WTC11 (cell line): ENCODE data around the gene PCDHGC5. TPM values are rescaled to one million over a fixed set of nuclear protein-coding genes. Genes with fewer than 3 reads are reported as not detected.

Experiments used
- ATAC-seq: fragments of 200-7000 bp; cut with Tn5 transposase; 2 replicates; pipeline ENCODE4 v1.10.0; 2021; ENCODE audit warnings: mild to moderate bottlenecking, moderate library complexity
- CTCF ChIA-PET: fragments of 300-600 bp; sonication (Branson Sonifier 250); formaldehyde crosslinking; loops from one replicate; lab custom pipeline; 2021; ENCODE audit warnings: antibody characterized with exemption; lab: Charles Lee
- POLR2A ChIA-PET: fragments of 350-600 bp; sonication (Branson Sonifier 250); formaldehyde crosslinking; loops from one replicate; lab custom pipeline; 2021; ENCODE audit warnings: antibody characterized with exemption; lab: Charles Lee
- DNase-seq: peaks from one replicate; pipeline ENCODE4 v3.0.0; 2021; ENCODE audit warnings: low spot score
- H3K27ac Mint-ChIP-seq: 2 replicates; pipeline ENCODE4 v1.8.0; 2021; ENCODE audit warnings: mixed read lengths
- H3K27me3 Mint-ChIP-seq: 2 replicates; pipeline ENCODE4 v1.8.0; 2021; ENCODE audit warnings: low read depth, mild to moderate bottlenecking, moderate library complexity, mixed read lengths
- H3K36me3 Mint-ChIP-seq: 2 replicates; pipeline ENCODE4 v1.8.0; 2021; ENCODE audit warnings: mixed read lengths
- H3K4me1 Mint-ChIP-seq: 2 replicates; pipeline ENCODE4 v1.8.0; 2022; ENCODE audit warnings: mixed read lengths
- H3K4me3 Mint-ChIP-seq: 2 replicates; pipeline ENCODE4 v1.8.0; 2021; ENCODE audit warnings: mild to moderate bottlenecking, moderate library complexity, mixed read lengths
- H3K9me3 Mint-ChIP-seq: 2 replicates; pipeline ENCODE4 v1.8.0; 2021; ENCODE audit warnings: mixed read lengths
- ATF1 ChIP-seq: sonication (generic); formaldehyde crosslinking; IDR thresholded peaks from 2 replicates; pipeline ENCODE4 v1.8.1; 2023; ENCODE audit warnings: mild to moderate bottlenecking, moderate library complexity, missing genetic modification reagents
- CREB1 ChIP-seq: sonication (generic); formaldehyde crosslinking; IDR thresholded peaks from 2 replicates; pipeline ENCODE4 v1.8.0; 2023; ENCODE audit warnings: mild to moderate bottlenecking, missing genetic modification reagents
- CREM ChIP-seq: sonication (generic); formaldehyde crosslinking; IDR thresholded peaks from 2 replicates; pipeline ENCODE4 v1.8.1; 2022; ENCODE audit warnings: mild to moderate bottlenecking, missing genetic modification reagents, moderate library complexity
- E2F1 ChIP-seq: sonication (generic); formaldehyde crosslinking; IDR thresholded peaks from 2 replicates; pipeline ENCODE4 v1.8.0; 2022; ENCODE audit warnings: mild to moderate bottlenecking, missing genetic modification reagents
- E2F4 ChIP-seq: sonication (generic); formaldehyde crosslinking; IDR thresholded peaks from 2 replicates; pipeline ENCODE4 v1.8.1; 2022; ENCODE audit warnings: low read depth, mild to moderate bottlenecking, moderate library complexity, missing genetic modification reagents, borderline replicate concordance
- FOXK1 ChIP-seq: sonication (generic); formaldehyde crosslinking; IDR thresholded peaks from 2 replicates; pipeline ENCODE4 v1.8.0; 2022; ENCODE audit warnings: mild to moderate bottlenecking, moderate library complexity, missing genetic modification reagents
- NFATC4 ChIP-seq: fragments of 250-450 bp; sonication (Bioruptor Pico); IDR thresholded peaks from 2 replicates; pipeline ENCODE4 v1.9.0; 2021; ENCODE audit warnings: mild to moderate bottlenecking
- NFE2L1 ChIP-seq: sonication (generic); formaldehyde crosslinking; IDR thresholded peaks from 2 replicates; pipeline ENCODE4 v1.8.1; 2023; ENCODE audit warnings: missing genetic modification reagents
- SP1 ChIP-seq: sonication (generic); formaldehyde crosslinking; conservative IDR thresholded peaks from 2 replicates; pipeline ENCODE4 v1.8.1; 2022; ENCODE audit warnings: missing genetic modification reagents
- TP53 ChIP-seq: sonication (generic); formaldehyde crosslinking; IDR thresholded peaks from 2 replicates; pipeline ENCODE4 v1.8.1; 2023; ENCODE audit warnings: mild to moderate bottlenecking, missing genetic modification reagents
- ZBTB21 ChIP-seq: sonication (generic); formaldehyde crosslinking; IDR thresholded peaks from 2 replicates; pipeline ENCODE4 v1.8.1; 2023; ENCODE audit warnings: mild to moderate bottlenecking, missing genetic modification reagents, borderline replicate concordance
- ZNF317 ChIP-seq: sonication (generic); formaldehyde crosslinking; IDR thresholded peaks from 2 replicates; pipeline ENCODE4 v1.8.1; 2023; ENCODE audit warnings: low read depth, mild to moderate bottlenecking, moderate library complexity, missing genetic modification reagents, borderline replicate concordance
- ZNF423 ChIP-seq: fragments of 250-450 bp; sonication (Bioruptor Pico); IDR thresholded peaks from 2 replicates; pipeline ENCODE4 v2.1.2; 2022; ENCODE audit warnings: mild to moderate bottlenecking, moderate library complexity
- total RNA-seq: library from RNA; stranded (reverse); gene quantifications from 3 replicates; pipeline ENCODE4 v1.2.3, GENCODE V29; 2021
- TF ChIP-seq, protein P1 (sequence below): sonication (generic); formaldehyde crosslinking; IDR thresholded peaks from 2 replicates; pipeline ENCODE4 v1.8.0; 2022; ENCODE audit warnings: mild to moderate bottlenecking, missing genetic modification reagents
- TF ChIP-seq, protein P2 (sequence below): sonication (generic); formaldehyde crosslinking; IDR thresholded peaks from 2 replicates; pipeline ENCODE4 v1.8.0; 2023; ENCODE audit warnings: missing genetic modification reagents, mild to moderate bottlenecking, borderline replicate concordance

PCDHGC5 gene
- total RNA-seq, 1 experiment from 2014 or later: 1.5 TPM

GRCh38 chr5:141512911-141513626 is 24.2 kb downstream of the PCDHGC5 start:
- Mint-ChIP-seq H3K36me3 (peaks cover 23% of the 10 kb centered on the region), H3K27ac (peak overlapping the region; percentile 94), H3K4me3 (peak overlapping the region; percentile 87), H3K27me3 (no peaks in the 10 kb centered on the region), H3K4me1 (peaks cover 55% of the 10 kb centered on the region), H3K9me3 (no peaks in the 10 kb centered on the region)
- CTCF ChIA-PET: interaction anchor here (0.6 to 10.5 kb wide), 46 partner anchors 8 to 1392 kb away, joined by 3 to 131 read pairs (median 6); partner anchors contain the start of genes DIAPH1, PCDHB10, PCDHB14 and PCDHB15
- TF ChIP-seq, protein P1, sequence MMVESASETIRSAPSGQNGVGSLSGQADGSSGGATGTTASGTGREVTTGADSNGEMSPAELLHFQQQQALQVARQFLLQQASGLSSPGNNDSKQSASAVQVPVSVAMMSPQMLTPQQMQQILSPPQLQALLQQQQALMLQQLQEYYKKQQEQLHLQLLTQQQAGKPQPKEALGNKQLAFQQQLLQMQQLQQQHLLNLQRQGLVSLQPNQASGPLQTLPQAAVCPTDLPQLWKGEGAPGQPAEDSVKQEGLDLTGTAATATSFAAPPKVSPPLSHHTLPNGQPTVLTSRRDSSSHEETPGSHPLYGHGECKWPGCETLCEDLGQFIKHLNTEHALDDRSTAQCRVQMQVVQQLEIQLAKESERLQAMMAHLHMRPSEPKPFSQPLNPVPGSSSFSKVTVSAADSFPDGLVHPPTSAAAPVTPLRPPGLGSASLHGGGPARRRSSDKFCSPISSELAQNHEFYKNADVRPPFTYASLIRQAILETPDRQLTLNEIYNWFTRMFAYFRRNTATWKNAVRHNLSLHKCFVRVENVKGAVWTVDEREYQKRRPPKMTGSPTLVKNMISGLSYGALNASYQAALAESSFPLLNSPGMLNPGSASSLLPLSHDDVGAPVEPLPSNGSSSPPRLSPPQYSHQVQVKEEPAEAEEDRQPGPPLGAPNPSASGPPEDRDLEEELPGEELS: 0 out of 2 replicates have a peak, but pooled peaks have one; percentile 5
- TF ChIP-seq CREM (CRISPR knock-in tag) (no peak), ZNF423 (no peak), E2F1 (no peak), E2F4 (CRISPR knock-in tag) (no peak), FOXK1 (CRISPR knock-in tag) (0 out of 2 replicates have a peak, but pooled peaks have one; percentile 0), ZBTB21 (CRISPR knock-in tag) (no peak), ATF1 (no peak), ZNF317 (CRISPR knock-in tag) (no peak), CREB1 (CRISPR knock-in tag) (no peak), NFE2L1 (CRISPR knock-in tag) (no peak), SP1 (CRISPR knock-in tag) (0 out of 2 replicates have a peak, but pooled peaks have one; percentile 2), NFATC4 (no peak), TP53 (CRISPR knock-in tag) (peak; percentile 68; the same call in 1 of the 2 replicates)
- TF ChIP-seq, protein P2, sequence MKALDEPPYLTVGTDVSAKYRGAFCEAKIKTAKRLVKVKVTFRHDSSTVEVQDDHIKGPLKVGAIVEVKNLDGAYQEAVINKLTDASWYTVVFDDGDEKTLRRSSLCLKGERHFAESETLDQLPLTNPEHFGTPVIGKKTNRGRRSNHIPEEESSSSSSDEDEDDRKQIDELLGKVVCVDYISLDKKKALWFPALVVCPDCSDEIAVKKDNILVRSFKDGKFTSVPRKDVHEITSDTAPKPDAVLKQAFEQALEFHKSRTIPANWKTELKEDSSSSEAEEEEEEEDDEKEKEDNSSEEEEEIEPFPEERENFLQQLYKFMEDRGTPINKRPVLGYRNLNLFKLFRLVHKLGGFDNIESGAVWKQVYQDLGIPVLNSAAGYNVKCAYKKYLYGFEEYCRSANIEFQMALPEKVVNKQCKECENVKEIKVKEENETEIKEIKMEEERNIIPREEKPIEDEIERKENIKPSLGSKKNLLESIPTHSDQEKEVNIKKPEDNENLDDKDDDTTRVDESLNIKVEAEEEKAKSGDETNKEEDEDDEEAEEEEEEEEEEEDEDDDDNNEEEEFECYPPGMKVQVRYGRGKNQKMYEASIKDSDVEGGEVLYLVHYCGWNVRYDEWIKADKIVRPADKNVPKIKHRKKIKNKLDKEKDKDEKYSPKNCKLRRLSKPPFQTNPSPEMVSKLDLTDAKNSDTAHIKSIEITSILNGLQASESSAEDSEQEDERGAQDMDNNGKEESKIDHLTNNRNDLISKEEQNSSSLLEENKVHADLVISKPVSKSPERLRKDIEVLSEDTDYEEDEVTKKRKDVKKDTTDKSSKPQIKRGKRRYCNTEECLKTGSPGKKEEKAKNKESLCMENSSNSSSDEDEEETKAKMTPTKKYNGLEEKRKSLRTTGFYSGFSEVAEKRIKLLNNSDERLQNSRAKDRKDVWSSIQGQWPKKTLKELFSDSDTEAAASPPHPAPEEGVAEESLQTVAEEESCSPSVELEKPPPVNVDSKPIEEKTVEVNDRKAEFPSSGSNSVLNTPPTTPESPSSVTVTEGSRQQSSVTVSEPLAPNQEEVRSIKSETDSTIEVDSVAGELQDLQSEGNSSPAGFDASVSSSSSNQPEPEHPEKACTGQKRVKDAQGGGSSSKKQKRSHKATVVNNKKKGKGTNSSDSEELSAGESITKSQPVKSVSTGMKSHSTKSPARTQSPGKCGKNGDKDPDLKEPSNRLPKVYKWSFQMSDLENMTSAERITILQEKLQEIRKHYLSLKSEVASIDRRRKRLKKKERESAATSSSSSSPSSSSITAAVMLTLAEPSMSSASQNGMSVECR (CRISPR knock-in tag): no peak
- DNase-seq (peak; percentile 51), ATAC-seq (no peak)
- POLR2A ChIA-PET: interaction anchor here (0.7 to 2.5 kb wide), 15 partner anchors 9 to 205 kb away, joined by 3 to 10 read pairs (median 4); partner anchors contain the start of genes PCDHGA10, PCDHGA11, PCDHGA12 and PCDHGC3
